Endothelial cell of hepatic sinusoid (primary cell): Measurements from ENCODE around the gene FLVCR2.
"Not testable (repeated sequence)": the region's sequence is repeated elsewhere in the genome, so short reads cannot be mapped to it uniquely, and the experiment has no call there.

ENCODE experiments used
- in situ Hi-C: cut with HindIII; loops from 2 replicates; pipeline ENCODE4 v1.10.0; 2017; ENCODE audit warnings: low sequenced_read_pairs

FLVCR2 gene

DNA sequence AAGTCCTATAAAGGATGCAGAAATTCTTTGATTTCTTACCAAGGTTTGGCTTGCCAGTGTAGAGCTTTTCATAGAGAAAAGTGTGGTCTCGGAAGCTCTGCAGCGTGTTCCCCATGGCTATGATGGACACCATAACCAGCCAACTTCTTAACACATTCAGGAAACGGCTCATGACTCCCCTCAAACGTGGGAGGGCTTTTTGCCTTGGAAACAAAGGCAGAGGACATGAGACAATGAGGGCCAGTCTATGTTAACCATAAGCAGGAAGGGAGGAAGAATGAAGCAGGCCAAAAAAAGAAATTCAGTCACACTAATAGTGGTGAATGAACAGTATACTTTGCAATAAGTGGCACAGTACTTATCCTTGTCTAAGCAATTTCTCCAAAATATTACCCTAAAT is 78.9 kb downstream of the FLVCR2 start:
- in situ Hi-C loops = no loop called here

- in situ Hi-C loops = no loop called here
Measured at GRCh38 chr14:75658957-75659356, 80.5 kb downstream of the FLVCR2 start.

GRCh38 chr14:75660238-75660629 is 81.8 kb downstream of the FLVCR2 start:
- in situ Hi-C loops = no loop called here

- in situ Hi-C loops = no loop called here
Measured at GRCh38 chr14:75660630-75661498, 82.4 kb downstream of the FLVCR2 start, which contains the start of the genes ERG28 and TTLL5. Gene ERG28, minus strand, starts transcription at chr14:75660876. Its CDS starts 3,374 bp downstream, at chr14:75657502. Gene TTLL5, plus strand, starts transcription at chr14:75661246. Its CDS starts 1,904 bp downstream, at chr14:75663150.

GRCh38 chr14:75661499-75661814 is 83.0 kb downstream of the FLVCR2 start:
- in situ Hi-C loops = no loop called here

DNA sequence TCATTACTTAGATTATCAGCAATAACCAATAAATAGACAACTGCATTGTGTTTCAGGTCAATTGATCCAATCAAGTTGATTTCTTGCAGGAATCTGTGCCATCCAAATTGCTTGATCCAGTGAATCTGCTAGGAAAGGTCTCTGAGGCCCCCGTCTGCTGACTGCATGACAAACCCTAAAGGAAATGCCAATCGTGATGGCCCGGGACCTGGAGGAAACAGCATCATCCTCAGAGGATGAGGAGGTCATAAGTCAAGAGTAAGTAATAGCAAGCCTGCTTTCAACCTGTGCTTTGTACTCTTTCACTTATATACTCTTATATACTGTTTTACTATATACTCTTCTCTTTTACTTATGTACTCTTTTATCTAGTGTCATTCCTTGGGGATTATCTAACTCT is 84.5 kb downstream of the FLVCR2 start:
- in situ Hi-C loops = no loop called here

GRCh38 chr14:75667099-75667765 is 88.8 kb downstream of the FLVCR2 start:
- in situ Hi-C loops = no loop called here

GRCh38 chr14:75672605-75673192 is 94.3 kb downstream of the FLVCR2 start:
- in situ Hi-C loops = no loop called here

- in situ Hi-C loops = no loop called here
Measured at GRCh38 chr14:75673345-75674035, 95.1 kb downstream of the FLVCR2 start.

DNA sequence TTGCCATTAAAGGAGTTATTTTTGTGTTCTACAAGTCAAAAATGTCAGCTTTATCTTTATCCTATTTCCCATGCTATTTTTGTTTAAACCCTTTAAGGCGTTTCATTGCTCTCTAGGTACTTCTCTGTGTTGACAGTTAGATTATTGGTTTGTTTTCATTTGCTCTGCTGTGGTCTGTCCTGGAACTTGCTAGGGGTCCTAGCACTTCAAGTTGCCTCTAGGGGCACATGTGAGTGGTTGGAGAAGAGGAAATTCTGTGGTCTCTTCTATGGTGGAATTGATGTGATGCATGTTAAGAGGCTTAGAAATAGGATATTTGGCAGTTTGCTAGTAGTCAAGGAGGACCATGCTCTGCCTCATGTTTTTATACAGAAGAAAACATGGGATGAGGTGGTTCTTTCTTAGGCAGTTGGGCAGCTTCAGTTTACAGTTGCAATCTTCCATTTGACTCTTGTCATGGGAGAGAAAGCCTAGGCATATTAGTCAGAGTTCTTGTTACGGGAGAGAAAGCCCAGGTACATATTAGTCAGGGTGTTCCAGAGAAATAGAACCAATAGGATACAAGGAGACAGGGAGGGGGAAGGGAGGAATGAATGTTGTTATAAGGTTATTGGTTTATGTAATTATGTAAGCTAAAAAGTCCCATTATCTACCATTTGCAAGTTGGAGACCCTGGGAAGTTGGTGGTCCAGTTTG is 97.0 kb downstream of the FLVCR2 start:
- in situ Hi-C loops = no loop called here

DNA sequence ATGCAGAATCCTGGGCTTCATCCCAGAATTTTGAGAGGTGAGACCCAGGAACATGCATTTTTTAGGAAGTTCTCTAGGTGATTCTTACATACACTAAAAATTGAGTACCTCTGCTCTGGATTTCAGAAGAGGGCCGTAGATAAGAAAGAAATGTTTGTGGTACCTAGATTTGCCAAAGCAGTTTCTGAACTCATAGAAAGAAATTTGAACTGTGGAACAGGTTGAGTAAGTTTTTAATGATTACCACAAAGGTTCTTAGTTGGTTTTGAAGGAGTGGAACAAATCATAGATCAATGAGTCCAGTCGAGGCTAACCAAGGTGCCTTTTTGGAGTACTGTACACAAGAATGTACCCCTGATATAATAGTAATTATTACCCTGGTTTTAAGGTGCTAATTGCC is 107.5 kb downstream of the FLVCR2 start:
- in situ Hi-C loops = no loop called here

GRCh38 chr14:75689012-75689411 is 110.6 kb downstream of the FLVCR2 start:
- in situ Hi-C loops = no loop called here

- in situ Hi-C loops = no loop called here
Measured at GRCh38 chr14:75690010-75690409, 111.6 kb downstream of the FLVCR2 start.

DNA sequence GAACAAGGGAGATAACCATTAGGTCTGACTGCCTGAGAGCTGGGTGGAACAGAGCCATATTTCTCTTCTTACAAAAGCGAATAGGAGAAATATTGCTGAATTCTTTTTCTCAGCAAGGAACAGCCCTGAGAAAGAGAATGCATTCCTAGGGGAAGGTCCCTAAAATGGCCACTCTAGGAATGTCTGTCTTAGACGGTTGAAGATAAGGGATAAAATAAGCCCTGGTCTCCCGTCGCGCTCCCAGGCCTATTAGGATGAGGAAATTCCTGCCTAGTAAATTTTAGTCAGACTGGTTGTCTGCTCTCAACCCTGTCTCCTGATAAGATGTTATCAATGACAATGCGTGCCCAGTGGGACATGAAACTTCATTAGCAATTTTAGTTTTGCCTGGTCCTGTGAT is 116.6 kb downstream of the FLVCR2 start:
- in situ Hi-C loops = not testable (repeated sequence)

DNA sequence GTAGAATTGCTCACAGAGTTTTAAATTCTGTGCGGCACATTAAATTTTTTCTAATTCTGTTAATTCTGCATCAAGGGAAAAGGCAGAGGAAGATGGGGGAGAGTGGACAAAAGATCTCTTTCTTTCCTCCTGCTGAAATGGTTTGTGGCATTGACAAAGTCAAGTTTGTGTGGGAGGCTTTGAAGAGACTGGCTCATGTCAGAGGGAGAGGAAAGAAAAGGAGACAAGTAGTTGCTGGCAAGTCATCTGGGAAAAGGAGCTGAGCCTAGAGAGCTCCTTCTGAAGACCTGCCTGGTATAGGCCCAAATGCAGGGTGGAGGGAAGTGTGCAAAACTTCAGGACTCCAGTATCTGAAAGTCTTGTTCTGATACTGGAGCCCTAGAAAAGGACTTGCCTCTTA is 119.0 kb downstream of the FLVCR2 start:
- in situ Hi-C loops = no loop called here
